H1 (cell line): ENCODE measurements around the gene LYPD6B. TPM values are rescaled to one million over a fixed set of nuclear protein-coding genes. Genes with fewer than 3 reads are reported as not detected.

Source experiments
- CTCF ChIA-PET: fragments of 300-600 bp; sonication (Branson Sonifier 250); formaldehyde crosslinking; loops from one replicate; lab custom pipeline; 2021; ENCODE audit not compliant: partially characterized antibody; lab: Charles Lee
- POLR2A ChIA-PET: fragments of 300-600 bp; sonication (Branson Sonifier 250); formaldehyde crosslinking; loops from one replicate; lab custom pipeline; 2021; ENCODE audit warnings: inconsistent platforms; ENCODE audit not compliant: partially characterized antibody; lab: Charles Lee
- DNase-seq, 2 experiments: peaks; one replicate each; pipeline versions ENCODE4 v3.0.0 to v3.0.0-alpha.2; 2010 to 2022; ENCODE audit warnings: low spot score in 2 of 2, low read depth in 1 of 2, mixed read lengths in 1 of 2
- FAIRE-seq: peaks from 2 replicates; lab custom pipeline; 2011; peaks lifted over from hg19 to GRCh38; lab: Jason Lieb, UNC
- H2AFZ ChIP-seq: 2 replicates; pipeline ENCODE4 v1.8.1; 2012; ENCODE audit warnings: low read length, inconsistent platforms
- H2AK5ac ChIP-seq: 2 replicates; pipeline ENCODE4 v1.6.1; 2013; ENCODE audit warnings: low read depth, low read length
- H2BK120ac ChIP-seq: replicated peaks from 2 replicates; pipeline ENCODE3; 2013; ENCODE audit warnings: low read depth, low read length, inconsistent platforms
- H2BK12ac ChIP-seq: 2 replicates; pipeline ENCODE4 v1.6.1; 2013; ENCODE audit warnings: low read depth, low read length
- H2BK15ac ChIP-seq: 2 replicates; pipeline ENCODE4 v1.6.1; 2013; ENCODE audit warnings: low read length
- H2BK20ac ChIP-seq: 2 replicates; pipeline ENCODE4 v1.6.1; 2013; ENCODE audit warnings: low read length
- H2BK5ac ChIP-seq: 2 replicates; pipeline ENCODE4 v1.6.1; 2013; ENCODE audit warnings: low read depth, low read length
- H3K14ac ChIP-seq: 2 replicates; pipeline ENCODE4 v1.6.1; 2013; ENCODE audit warnings: inconsistent platforms; ENCODE audit not compliant: insufficient read length
- H3K18ac ChIP-seq: 2 replicates; pipeline ENCODE4 v1.6.1; 2013; ENCODE audit warnings: low read length; ENCODE audit errors: extremely low read depth
- H3K23ac ChIP-seq: 2 replicates; pipeline ENCODE4 v1.6.1; 2013; ENCODE audit warnings: inconsistent platforms; ENCODE audit not compliant: insufficient read length
- H3K23me2 ChIP-seq: 2 replicates; pipeline ENCODE4 v1.6.1; 2013; ENCODE audit warnings: low read depth, low read length
- H3K27ac ChIP-seq: 2 replicates; pipeline ENCODE4 v1.6.1; 2011; ENCODE audit warnings: low read depth, low read length, inconsistent platforms
- H3K27me3 ChIP-seq, 4 experiments: replicated peaks in 1 of 4; 1 replicate in 1 of 4; 2 replicates in 3 of 4; pipeline versions ENCODE4 v1.6.1 to v1.8.1; 2011 to 2013; ENCODE audit warnings: low read length in 3 of 4, mild to moderate bottlenecking in 3 of 4, inconsistent platforms in 2 of 4, mixed read lengths in 2 of 4, moderate library complexity in 1 of 4; ENCODE audit not compliant: control insufficient read depth in 3 of 4, insufficient read depth in 3 of 4; ENCODE audit errors: extremely low read depth in 1 of 4
- H3K36me3 ChIP-seq, 4 experiments: 2 replicates each; pipeline versions ENCODE4 v1.6.1 to v1.8.1; 2011 to 2013; ENCODE audit warnings: mild to moderate bottlenecking in 4 of 4, low read length in 3 of 4, moderate library complexity in 2 of 4, control low read depth in 1 of 4, inconsistent platforms in 1 of 4; ENCODE audit not compliant: insufficient read depth in 4 of 4, control insufficient read depth in 2 of 4
- H3K4ac ChIP-seq: replicated peaks from 2 replicates; pipeline ENCODE3; 2013; ENCODE audit warnings: low read length, low read depth, mixed read lengths, inconsistent platforms; ENCODE audit not compliant: insufficient read length
- H3K4me1 ChIP-seq, 4 experiments: replicated peaks in 1 of 4; 1 replicate in 1 of 4; 2 replicates in 3 of 4; pipeline versions ENCODE4 v1.6.1 to v1.8.1; 2011 to 2013; ENCODE audit warnings: low read length in 3 of 4, inconsistent platforms in 2 of 4, mixed read lengths in 1 of 4; ENCODE audit not compliant: insufficient read depth in 4 of 4, control insufficient read depth in 3 of 4
- H3K4me2 ChIP-seq, 2 experiments: 2 replicates each; pipeline versions ENCODE4 v1.6.1 to v1.8.1; 2011 to 2013; ENCODE audit warnings: low read depth in 2 of 2, low read length in 2 of 2, control low read depth in 1 of 2, inconsistent platforms in 1 of 2, mild to moderate bottlenecking in 1 of 2; ENCODE audit not compliant: insufficient read depth in 1 of 2
- H3K4me3 ChIP-seq, 4 experiments: fragments of 200-600, 300-600 bp in 1 of 4; sonication (generic), shearing (Covaris generic), sonication (Bioruptor Twin) in 1 of 4; 2 replicates each; pipeline versions ENCODE4 v1.5.1 to v1.8.1; 2011 to 2016; ENCODE audit warnings: low read length in 4 of 4, low read depth in 3 of 4, control low read depth in 2 of 4, inconsistent platforms in 2 of 4, mild to moderate bottlenecking in 2 of 4, mixed read lengths in 1 of 4, moderate library complexity in 1 of 4; ENCODE audit not compliant: insufficient read depth in 2 of 4; ENCODE audit errors: extremely low read depth in 1 of 4
- H3K56ac ChIP-seq: replicated peaks from 2 replicates; pipeline ENCODE3; 2013; ENCODE audit warnings: low read depth, mild to moderate bottlenecking, mixed read lengths, low read length, inconsistent platforms; ENCODE audit not compliant: insufficient read length
- H3K79me1 ChIP-seq: 2 replicates; pipeline ENCODE4 v1.6.1; 2013; ENCODE audit warnings: low read depth, low read length, control low read depth
- H3K79me2 ChIP-seq, 2 experiments: 2 replicates each; pipeline versions ENCODE4 v1.6.1 to v1.8.1; 2012 to 2013; ENCODE audit warnings: low read length in 2 of 2, mild to moderate bottlenecking in 2 of 2, inconsistent platforms in 1 of 2; ENCODE audit not compliant: insufficient read depth in 2 of 2, control insufficient read depth in 1 of 2
- H3K9ac ChIP-seq, 4 experiments: replicated peaks in 1 of 4; 1 replicate in 1 of 4; 2 replicates in 3 of 4; pipeline versions ENCODE4 v1.6.1 to v1.8.1; 2011 to 2013; ENCODE audit warnings: low read depth in 3 of 4, low read length in 3 of 4, control low read depth in 2 of 4, mild to moderate bottlenecking in 2 of 4, moderate library complexity in 2 of 4, inconsistent platforms in 1 of 4; ENCODE audit errors: extremely low read depth in 1 of 4
- H3K9me3 ChIP-seq, 2 experiments: 2 replicates each; pipeline versions ENCODE4 v1.6.1 to v1.8.1; 2012 to 2013; ENCODE audit warnings: mild to moderate bottlenecking in 2 of 2, moderate library complexity in 2 of 2, control low read depth in 1 of 2, inconsistent platforms in 1 of 2, low read depth in 1 of 2, low read length in 1 of 2, mixed read lengths in 1 of 2; ENCODE audit not compliant: insufficient read depth in 2 of 2
- H4K20me1 ChIP-seq, 2 experiments: replicated peaks in 1 of 2; 2 replicates each; pipeline versions ENCODE3 to v1.8.1; 2011 to 2013; ENCODE audit warnings: inconsistent platforms in 2 of 2, low read length in 2 of 2, mild to moderate bottlenecking in 1 of 2; ENCODE audit not compliant: insufficient read depth in 2 of 2, control insufficient read depth in 1 of 2
- H4K5ac ChIP-seq: 2 replicates; pipeline ENCODE4 v1.6.1; 2013; ENCODE audit warnings: low read length, low read depth, mixed read lengths, inconsistent platforms; ENCODE audit not compliant: insufficient read length
- H4K8ac ChIP-seq: 2 replicates; pipeline ENCODE4 v1.8.0; 2013; ENCODE audit warnings: mild to moderate bottlenecking, moderate library complexity, low read length, inconsistent platforms; ENCODE audit not compliant: insufficient read depth; ENCODE audit errors: extremely low read depth
- H4K91ac ChIP-seq: replicated peaks from 2 replicates; pipeline ENCODE3; 2013; ENCODE audit warnings: low read length, mixed read lengths, inconsistent platforms; ENCODE audit not compliant: insufficient read length
- EZH2 ChIP-seq: fragments of 200-600 bp; sonication (generic); IDR thresholded peaks from 2 replicates; pipeline ENCODE4 v1.7.1; 2012; ENCODE audit warnings: low read depth, mild to moderate bottlenecking, moderate library complexity, low read length, inconsistent platforms; ENCODE audit not compliant: severe bottlenecking
- GTF2F1 ChIP-seq: IDR thresholded peaks from 2 replicates; pipeline ENCODE4 v1.6.1; 2012; ENCODE audit warnings: low read depth, low read length, improper control_type of control experiment, borderline replicate concordance
- MAFK ChIP-seq: IDR thresholded peaks from 2 replicates; pipeline ENCODE4 v1.6.1; 2012; ENCODE audit warnings: low read depth, mild to moderate bottlenecking, improper control_type of control experiment, low read length
- PHF8 ChIP-seq: fragments of 200-600 bp; sonication (generic); conservative IDR thresholded peaks from 2 replicates; pipeline ENCODE4 v1.7.1; 2012; ENCODE audit warnings: low read depth, mild to moderate bottlenecking, inconsistent platforms, low read length, moderate library complexity
- POU5F1 ChIP-seq: IDR thresholded peaks from 2 replicates; pipeline ENCODE4 v1.6.1; 2011; ENCODE audit warnings: low read depth, mild to moderate bottlenecking, low read length, moderate library complexity
- RBBP5 ChIP-seq: IDR thresholded peaks from 2 replicates; pipeline ENCODE4 v1.7.1; 2012; ENCODE audit warnings: low read depth, mild to moderate bottlenecking, inconsistent platforms, low read length, moderate library complexity, borderline replicate concordance
- RFX5 ChIP-seq: IDR thresholded peaks from 2 replicates; pipeline ENCODE4 v1.6.1; 2011; ENCODE audit warnings: low read depth, low read length, improper control_type of control experiment, borderline replicate concordance
- SIRT6 ChIP-seq: IDR thresholded peaks from one replicate; pipeline ENCODE4 v1.7.1; 2012; ENCODE audit warnings: low read length, inconsistent platforms
- YY1 ChIP-seq: IDR thresholded peaks from 2 replicates; pipeline ENCODE4 v1.6.1; 2011; ENCODE audit warnings: low read depth, mild to moderate bottlenecking, low read length
- ZNF274 ChIP-seq: IDR thresholded peaks from 2 replicates; pipeline ENCODE4 v1.7.0; 2012; ENCODE audit warnings: low read length, borderline replicate concordance; ENCODE audit errors: extremely low read depth
- WGBS, 2 experiments: shearing (Covaris generic) in 1 of 2; methylation state at CpG; one replicate each; pipeline versions ENCODE4 v1.1.6 to v1.1.7; 2013 to 2015; ENCODE audit warnings: low lambda C conversion rate in 2 of 2, mixed read lengths in 2 of 2, inconsistent platforms in 1 of 2, low coverage in 1 of 2, missing lambda C conversion rate in 1 of 2; ENCODE audit not compliant: insufficient replicate concordance in 2 of 2, insufficient coverage in 1 of 2, insufficient read length in 1 of 2; ENCODE audit errors: extremely low coverage in 1 of 2, missing lambda C conversion rate in 1 of 2; 5-methylcytosine and 5-hydroxymethylcytosine counted together
- polyA plus RNA-seq, 7 experiments: library from polyadenylated mRNA; depleted of rRNA in 3 of 7; stranded (reverse) in 5 of 7; unstranded in 2 of 7; fragments of >200 nt in 5 of 7; fragments of 200-250 nt in 2 of 7; gene quantifications; 1 replicate in 5 of 7; 2 replicates in 1 of 7; 4 replicates in 1 of 7; pipeline versions ENCODE4 v1.2.1 to v1.2.3, GENCODE V29; 2011 to 2013; ENCODE audit warnings: missing spikeins in 2 of 7, mixed read lengths in 2 of 7
- total RNA-seq: library from RNA; stranded (reverse); fragmentation: NEBNext Ultra II Directional; extraction: Animal tissue kit (Norgen Biotek cat#: 25700); gene quantifications from 2 replicates; pipeline ENCODE4 v1.2.1, GENCODE V29; 2021
- TF ChIP-seq, protein P1 (sequence below): IDR thresholded peaks from 2 replicates; pipeline ENCODE4 v1.6.1; 2012; ENCODE audit warnings: inconsistent platforms
- TF ChIP-seq, protein P2 (sequence below): IDR thresholded peaks from 2 replicates; pipeline ENCODE4 v1.6.1; 2012; ENCODE audit warnings: inconsistent platforms

The LYPD6B gene
- total and polyA plus RNA-seq, 2 of the 8 experiments (the other 6 are each of a cell fraction or from before 2014, with no cell fraction given) = 2.2 to 3.5 TPM

DNA sequence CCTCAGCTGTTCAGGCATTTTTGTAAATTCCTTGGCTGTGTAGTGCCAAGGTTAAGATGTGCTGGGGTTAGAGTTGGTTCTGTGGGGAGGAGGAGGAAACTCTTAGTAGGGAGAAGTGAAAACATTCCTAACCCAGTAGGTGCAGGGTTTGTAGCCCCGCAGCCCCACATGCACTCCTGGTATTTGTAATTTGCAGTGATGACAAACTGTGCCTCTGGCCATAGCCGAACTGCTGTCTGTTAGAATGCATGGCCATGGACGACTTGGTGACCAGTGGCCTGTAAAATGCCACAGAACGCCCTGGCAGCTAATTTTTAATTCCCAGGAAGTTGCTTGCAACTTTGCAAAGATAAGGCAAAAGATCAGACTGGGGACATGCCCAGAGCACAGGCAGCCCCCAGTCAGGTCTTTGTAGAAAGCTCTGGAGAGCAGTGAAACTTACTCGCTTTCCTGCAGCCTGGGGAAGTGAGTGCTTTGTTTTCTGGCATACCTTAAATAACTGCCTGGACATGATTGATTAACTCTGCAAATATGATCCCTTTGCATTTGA lies 38.4 kb downstream of the LYPD6B start:
- Histone ChIP-seq H3K23ac (no peak overlapping the region), H2BK120ac (peak overlapping the region; percentile 69), H3K18ac (0 out of 2 replicates have a peak overlapping the region, but pooled peaks have one; percentile 72), H3K27me3 (no peaks in the 10 kb centered on the region; a peak in 1 of 7 replicates), H3K4me3 (peak overlapping the region in 1 of 4 experiments; percentile 38; a peak in 2 of 8 replicates), H3K36me3 (no peaks in the 10 kb centered on the region), H3K14ac (no peak overlapping the region), H2BK15ac (no peak overlapping the region), H4K5ac (peak overlapping the region; percentile 74), H4K91ac (peak overlapping the region; percentile 87), H3K79me2 (no peaks in the 10 kb centered on the region), H3K4ac (no peak overlapping the region), H3K4me2 (peak overlapping the region; percentile 63 to 78), H2BK12ac (no peak overlapping the region), H3K56ac (no peak overlapping the region), H4K20me1 (no peaks in the 10 kb centered on the region), H4K8ac (no peak overlapping the region), H2AFZ (peak overlapping the region; percentile 28; the same call in 1 of the 2 replicates), H3K79me1 (no peaks in the 10 kb centered on the region), H3K23me2 (no peaks in the 10 kb centered on the region), H2BK5ac (0 out of 2 replicates have a peak overlapping the region, but pooled peaks have one; percentile 2), H2BK20ac (no peak overlapping the region), H3K9me3 (no peaks in the 10 kb centered on the region), H3K4me1 (peaks cover 6 to 21% (median 14%) of the 10 kb centered on the region in 4 experiments; a peak in 6 of 7 replicates), H2AK5ac (no peak overlapping the region), H3K9ac (no peak overlapping the region; a peak in 2 of 7 replicates), H3K27ac (peak overlapping the region; percentile 38; the same call in 1 of the 2 replicates)
- ChIA-PET POLR2A (interaction anchor here (0.5 to 0.9 kb wide), 3 partner anchors 12 to 253 kb away, joined by 3 read pairs; partner anchors contain the start of gene LYPD6), CTCF (interaction anchor here (0.7 to 2.8 kb wide), 7 partner anchors 9 to 254 kb away, joined by 3 to 20 read pairs (median 3); no protein-coding TSS in a partner anchor)
- DNase-seq = peak; percentile 15 to 55
- peak; percentile 78 for FAIRE-seq
- 15% methylated on average over 5 of the region's 5 CpGs; no CpG with 5 or more reads in 1 of the 2 experiments for WGBS, 2 experiments
- TF ChIP-seq RBBP5 (0 out of 2 replicates have a peak, but pooled peaks have one; percentile 34), GTF2F1 (no peak), RFX5 (no peak), EZH2 (no peak), POU5F1 (no peak), YY1 (no peak), ZNF274 (no peak), PHF8 (no peak), MAFK (no peak), SIRT6 (no peak)
- TF ChIP-seq, protein P1, sequence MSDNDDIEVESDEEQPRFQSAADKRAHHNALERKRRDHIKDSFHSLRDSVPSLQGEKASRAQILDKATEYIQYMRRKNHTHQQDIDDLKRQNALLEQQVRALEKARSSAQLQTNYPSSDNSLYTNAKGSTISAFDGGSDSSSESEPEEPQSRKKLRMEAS = no peak
- TF ChIP-seq, protein P2, sequence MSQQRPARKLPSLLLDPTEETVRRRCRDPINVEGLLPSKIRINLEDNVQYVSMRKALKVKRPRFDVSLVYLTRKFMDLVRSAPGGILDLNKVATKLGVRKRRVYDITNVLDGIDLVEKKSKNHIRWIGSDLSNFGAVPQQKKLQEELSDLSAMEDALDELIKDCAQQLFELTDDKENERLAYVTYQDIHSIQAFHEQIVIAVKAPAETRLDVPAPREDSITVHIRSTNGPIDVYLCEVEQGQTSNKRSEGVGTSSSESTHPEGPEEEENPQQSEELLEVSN = no peak
